Measurements from ENCODE around the gene ENDOU. TPM values are rescaled to one million over a fixed set of nuclear protein-coding genes. Genes with fewer than 3 reads are reported as not detected.

Gene ENDOU
- total and polyA plus RNA-seq, 2 donors (not counting 3 experiments of a cell fraction or from before 2014, with no cell fraction given) = not detected

DNA sequence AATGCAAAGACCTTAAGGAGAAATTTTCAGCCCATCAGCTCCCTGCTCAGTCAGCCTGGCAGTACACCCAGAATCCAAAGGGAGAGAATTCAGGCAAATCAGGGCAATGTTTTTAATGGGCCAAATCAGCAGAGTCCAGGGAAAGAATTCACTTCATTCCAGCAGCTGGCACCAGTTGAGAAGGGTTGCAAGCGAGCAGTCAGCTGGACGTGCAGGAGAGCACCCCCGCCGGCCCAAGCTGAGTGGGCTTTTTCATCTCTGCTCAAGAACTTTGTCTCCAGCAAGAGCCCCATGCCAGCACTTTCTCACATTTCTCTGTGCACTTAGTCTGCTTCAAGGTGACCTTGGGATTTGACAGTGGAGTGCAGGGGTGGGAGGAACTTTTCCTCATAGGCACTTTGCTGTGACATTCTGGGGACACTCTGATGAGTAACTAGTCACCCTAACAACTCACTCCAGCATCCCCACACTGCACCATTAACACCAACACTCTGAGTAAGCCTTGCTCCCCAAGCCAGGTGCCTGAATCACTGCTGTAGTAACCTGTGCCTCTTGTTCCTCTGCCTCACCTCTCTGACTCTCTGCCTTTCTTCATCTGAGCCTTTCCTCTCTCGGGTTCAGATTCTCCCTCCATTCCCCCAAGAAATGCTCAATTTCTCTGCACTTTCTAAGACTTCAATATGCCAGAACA, 2.2 kb downstream of the ENDOU start:
- H3K36me3 ChIP-seq (ENCODE audit: control insufficient read depth in 2 of 2, extremely low read depth in 1 of 2, insufficient read depth in 2 of 2, low read length in 2 of 2) = no peaks in the 10 kb centered on the region
- CTCF ChIA-PET = interaction anchor here (0.8 to 3.2 kb wide), 6 partner anchors 20 to 115 kb away, joined by 3 to 21 read pairs (median 4); no protein-coding TSS in a partner anchor
- H3K27me3 ChIP-seq (ENCODE audit: control insufficient read depth in 2 of 2, insufficient read depth in 2 of 2, low read length in 2 of 2) = no peaks in the 10 kb centered on the region
- dilution Hi-C loops (cut with MboI; ENCODE audit: extremely low pct_ligation_motif_present, low sequenced_read_pairs) (no loop called here), intact Hi-C loops (cut with micrococcal nuclease) (no loop called here)
- H3K4me1 ChIP-seq (ENCODE audit: control insufficient read depth, extremely low read depth, insufficient read depth, low read length) = no peaks in the 10 kb centered on the region
- DNase-seq (ENCODE audit: low read depth, low spot score) (no peak), FAIRE-seq (no peak)
- no peak overlapping the region for H2AFZ ChIP-seq (ENCODE audit: low read depth, low read length)
- no peak overlapping the region for H3K4me3 ChIP-seq (replicated peaks in 1 of 3; ENCODE audit: insufficient read depth in 1 of 3, low read depth in 1 of 3, low read length in 3 of 3)
- H3K79me2 ChIP-seq (ENCODE audit: control insufficient read depth, insufficient read depth, low read length) = no peaks in the 10 kb centered on the region
- H3K27ac ChIP-seq (ENCODE audit: insufficient read depth, low read depth, low read length) = no peak overlapping the region
- no peaks in the 10 kb centered on the region for H4K20me1 ChIP-seq (replicated peaks; ENCODE audit: control insufficient read depth, extremely low read depth, insufficient read depth, low read length)
- no peaks in the 10 kb centered on the region for H3K9me3 ChIP-seq (replicated peaks; ENCODE audit: control insufficient read depth, insufficient read depth, low read length)
- no peak overlapping the region for H3K4me2 ChIP-seq (ENCODE audit: insufficient read depth, low read length)
- TF ChIP-seq MYC (IDR thresholded peaks at IDR 0.05; ENCODE audit: low read depth, low read length) = no peak
- TF ChIP-seq EZH2 (IDR thresholded peaks at IDR 0.05; ENCODE audit: borderline replicate concordance, low read depth, low read length, severe bottlenecking) = no peak
- no peak for TF ChIP-seq FOS (IDR thresholded peaks at IDR 0.05; ENCODE audit: borderline replicate concordance, insufficient read depth, low read length)
- no peak for TF ChIP-seq POLR2AphosphoS5 (IDR thresholded peaks at IDR 0.05; ENCODE audit: insufficient read depth, low read depth, low read length)
- TF ChIP-seq GATA2 (IDR thresholded peaks at IDR 0.05; ENCODE audit: insufficient read depth, insufficient read length, low read depth, low read length) = no peak
- TF ChIP-seq POLR2A (IDR thresholded peaks at IDR 0.05; ENCODE audit: low read depth, low read length) = no peak
- no peak for TF ChIP-seq JUN (IDR thresholded peaks at IDR 0.05; ENCODE audit: borderline replicate concordance, insufficient read depth, insufficient read length, low read depth)
- TF ChIP-seq, protein P1, sequence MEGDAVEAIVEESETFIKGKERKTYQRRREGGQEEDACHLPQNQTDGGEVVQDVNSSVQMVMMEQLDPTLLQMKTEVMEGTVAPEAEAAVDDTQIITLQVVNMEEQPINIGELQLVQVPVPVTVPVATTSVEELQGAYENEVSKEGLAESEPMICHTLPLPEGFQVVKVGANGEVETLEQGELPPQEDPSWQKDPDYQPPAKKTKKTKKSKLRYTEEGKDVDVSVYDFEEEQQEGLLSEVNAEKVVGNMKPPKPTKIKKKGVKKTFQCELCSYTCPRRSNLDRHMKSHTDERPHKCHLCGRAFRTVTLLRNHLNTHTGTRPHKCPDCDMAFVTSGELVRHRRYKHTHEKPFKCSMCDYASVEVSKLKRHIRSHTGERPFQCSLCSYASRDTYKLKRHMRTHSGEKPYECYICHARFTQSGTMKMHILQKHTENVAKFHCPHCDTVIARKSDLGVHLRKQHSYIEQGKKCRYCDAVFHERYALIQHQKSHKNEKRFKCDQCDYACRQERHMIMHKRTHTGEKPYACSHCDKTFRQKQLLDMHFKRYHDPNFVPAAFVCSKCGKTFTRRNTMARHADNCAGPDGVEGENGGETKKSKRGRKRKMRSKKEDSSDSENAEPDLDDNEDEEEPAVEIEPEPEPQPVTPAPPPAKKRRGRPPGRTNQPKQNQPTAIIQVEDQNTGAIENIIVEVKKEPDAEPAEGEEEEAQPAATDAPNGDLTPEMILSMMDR (IDR thresholded peaks at IDR 0.05; ENCODE audit: extremely low read depth in 1 of 2, insufficient read depth in 1 of 2, low read depth in 1 of 2, low read length in 2 of 2) = no peak
- TF ChIP-seq, protein P2, sequence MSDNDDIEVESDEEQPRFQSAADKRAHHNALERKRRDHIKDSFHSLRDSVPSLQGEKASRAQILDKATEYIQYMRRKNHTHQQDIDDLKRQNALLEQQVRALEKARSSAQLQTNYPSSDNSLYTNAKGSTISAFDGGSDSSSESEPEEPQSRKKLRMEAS (IDR thresholded peaks at IDR 0.05; ENCODE audit: insufficient read depth, insufficient read length) = no peak
- H3K9ac ChIP-seq (replicated peaks; ENCODE audit: extremely low read depth, insufficient read depth, low read length) = no peak overlapping the region
- no peaks in the 10 kb centered on the region for H3K9me1 ChIP-seq (replicated peaks; ENCODE audit: control insufficient read depth, extremely low read depth, insufficient read depth, low read length)
- no TSS peak for BruUV-seq (replicated peaks)
- POLR2A ChIA-PET = no interaction called here

All from endothelial cell of umbilical vein (primary cell).